T follicular helper cell (primary cell): Measurements from ENCODE around the gene ASH1L.
"Not testable (repeated sequence)": the region's sequence is repeated elsewhere in the genome, so short reads cannot be mapped to it uniquely, and the experiment has no call there.

Experiments used
- DNase-seq: peaks from one replicate; pipeline ENCODE4 v3.0.0-alpha.2; 2020; ENCODE audit warnings: low read depth

ASH1L gene

DNA sequence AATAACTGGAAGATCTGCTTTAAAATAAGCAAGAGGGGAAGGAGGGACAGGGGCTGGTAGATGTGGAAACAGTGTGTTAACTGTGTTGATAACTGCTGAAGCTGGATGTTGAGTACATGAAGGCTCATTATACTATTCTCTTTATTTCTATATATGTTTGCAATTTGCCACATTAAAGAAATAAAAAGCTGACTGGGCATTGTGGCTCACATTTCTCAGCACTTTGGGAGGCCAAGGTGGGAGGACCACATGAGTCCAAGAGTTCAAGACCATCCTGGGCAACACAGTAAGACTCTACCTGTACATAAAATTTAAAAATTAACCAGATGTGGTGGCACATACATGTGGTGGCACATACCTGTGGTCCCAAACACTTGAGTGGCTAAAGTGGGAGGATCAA lies 6.7 kb downstream of the ASH1L start:
- no peak for DNase-seq

DNA sequence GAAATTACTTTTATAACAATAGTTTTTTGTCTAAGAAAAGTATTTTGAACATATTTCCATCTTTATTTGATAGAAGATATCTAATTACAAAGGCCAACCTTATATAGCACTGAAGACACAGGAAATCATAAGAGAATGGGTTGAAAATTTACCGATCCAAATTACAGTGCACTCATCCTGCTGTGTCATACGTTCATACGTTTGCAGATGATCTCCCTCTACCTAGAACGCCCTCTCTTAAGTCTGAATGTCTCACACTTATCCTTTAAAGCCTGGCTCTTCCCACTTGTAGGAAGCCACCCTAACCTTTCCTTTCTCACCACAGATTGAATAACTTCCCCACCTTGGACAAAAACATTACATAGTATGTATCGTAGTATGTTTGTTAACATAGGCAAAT lies 9.3 kb downstream of the ASH1L start:
- no peak for DNase-seq

DNA sequence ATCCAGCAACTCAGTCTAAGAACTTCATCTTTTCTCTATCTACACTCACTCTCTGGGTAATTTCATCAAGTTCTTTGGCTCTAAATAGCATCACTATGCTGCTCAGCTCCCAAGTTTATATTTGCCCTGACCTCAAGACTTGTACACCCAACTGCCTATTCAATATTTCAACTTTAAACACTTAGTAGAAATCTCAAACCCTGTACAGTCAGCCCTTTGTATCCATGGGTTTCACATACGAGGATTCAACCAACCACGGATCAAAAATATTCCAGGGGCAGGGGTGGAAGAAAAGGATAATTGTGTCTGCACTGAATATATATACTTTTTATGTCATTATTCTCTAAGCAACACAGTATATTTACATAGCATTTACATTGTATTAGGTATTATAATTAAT lies 13.9 kb downstream of the ASH1L start:
- no peak for DNase-seq

DNA sequence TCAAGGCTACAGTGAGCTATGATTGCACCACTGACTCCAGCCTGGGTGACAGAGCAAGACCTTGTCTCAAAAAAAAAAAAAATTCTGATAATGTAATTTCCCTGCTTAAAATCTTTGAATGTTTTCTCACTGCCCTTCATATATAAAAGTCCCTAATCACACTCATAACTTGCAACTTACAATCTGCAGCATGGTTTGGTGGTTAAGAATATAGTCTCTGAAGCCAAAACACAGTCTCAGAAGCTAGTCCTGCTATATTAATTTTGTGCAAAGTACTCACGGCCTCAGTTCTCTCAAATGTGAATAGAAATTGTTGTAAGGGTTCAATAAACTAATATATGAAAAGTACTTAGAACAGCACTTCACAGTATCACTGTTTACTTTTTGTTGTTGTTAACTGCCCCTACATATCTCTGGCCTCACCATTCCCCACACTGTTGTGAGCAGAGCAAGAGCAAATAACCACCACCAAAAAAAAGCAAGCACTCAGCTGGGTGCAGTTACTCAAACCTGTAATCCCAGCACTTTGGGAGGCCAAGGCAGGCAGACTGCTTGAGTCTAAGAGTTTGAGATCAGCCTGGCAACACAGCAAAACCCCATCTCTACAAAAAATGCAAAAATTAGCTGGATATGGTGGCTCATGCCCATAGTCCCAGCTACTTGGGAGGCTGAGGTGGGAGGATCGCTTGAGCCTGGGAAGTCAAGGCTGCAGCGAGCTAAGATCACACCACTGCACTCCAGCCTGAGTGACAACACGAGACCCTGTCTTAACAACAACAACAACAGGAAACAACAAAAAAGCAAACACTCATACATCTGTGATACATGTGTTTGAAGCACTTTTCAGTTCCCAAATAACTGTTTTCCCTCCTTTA lies 22.4 kb downstream of the ASH1L start:
- DNase-seq: no peak

DNA sequence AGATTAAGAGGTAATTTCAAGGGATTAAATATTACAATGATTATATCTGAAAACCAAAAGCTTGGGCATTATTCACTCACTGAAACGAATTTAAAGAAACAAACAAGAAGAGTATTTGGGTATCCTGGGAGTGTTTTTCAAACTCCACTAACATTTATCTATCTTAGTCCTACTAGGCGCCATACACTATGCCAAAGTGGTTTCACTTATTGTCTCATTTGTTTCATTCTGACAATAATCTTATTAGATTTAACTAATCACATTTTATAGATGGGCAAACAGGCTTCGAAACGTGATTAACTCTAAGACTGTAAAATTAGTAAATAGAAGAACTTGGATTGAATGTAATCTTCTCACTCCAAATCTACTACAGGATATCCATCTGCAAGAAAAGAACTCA lies 25.4 kb downstream of the ASH1L start:
- DNase-seq: no peak

DNA sequence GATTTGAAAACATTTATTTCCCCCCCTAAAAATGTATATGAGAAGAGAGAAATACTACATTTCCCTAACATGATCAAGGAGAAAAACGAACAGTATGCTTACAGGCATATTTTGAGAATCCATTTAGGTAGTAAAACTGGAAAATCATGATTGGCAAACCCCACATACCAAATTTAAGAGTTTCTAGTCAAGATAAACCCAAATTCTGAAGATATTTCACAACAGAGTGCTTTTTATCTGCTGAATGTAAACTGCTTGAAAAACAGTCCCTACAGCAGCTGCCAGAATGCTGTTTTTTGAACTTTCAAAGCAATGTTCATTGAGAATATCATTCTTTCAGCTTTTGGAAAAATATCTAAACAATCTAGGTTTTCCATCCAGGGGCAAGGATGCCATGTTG lies 31.0 kb downstream of the ASH1L start:
- DNase-seq: no peak

DNA sequence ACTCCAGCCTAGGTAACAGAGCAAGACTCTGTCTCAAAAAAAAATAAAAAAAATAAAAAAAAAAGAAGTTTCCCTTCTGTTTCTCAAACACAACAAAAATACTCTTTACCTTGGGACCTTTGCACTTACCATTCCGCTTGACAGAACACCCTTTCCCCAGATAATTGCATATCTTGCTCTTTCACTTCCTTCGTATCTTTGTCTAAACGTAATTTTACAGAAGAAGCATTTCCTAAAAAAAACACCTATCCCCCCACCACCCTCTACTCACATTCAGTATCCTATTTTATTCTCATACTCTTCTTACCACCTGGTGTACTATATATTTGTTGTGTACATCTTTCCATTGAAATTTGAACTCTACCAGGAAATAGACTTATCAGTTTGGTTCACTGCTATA lies 32.7 kb downstream of the ASH1L start:
- no peak for DNase-seq

DNA sequence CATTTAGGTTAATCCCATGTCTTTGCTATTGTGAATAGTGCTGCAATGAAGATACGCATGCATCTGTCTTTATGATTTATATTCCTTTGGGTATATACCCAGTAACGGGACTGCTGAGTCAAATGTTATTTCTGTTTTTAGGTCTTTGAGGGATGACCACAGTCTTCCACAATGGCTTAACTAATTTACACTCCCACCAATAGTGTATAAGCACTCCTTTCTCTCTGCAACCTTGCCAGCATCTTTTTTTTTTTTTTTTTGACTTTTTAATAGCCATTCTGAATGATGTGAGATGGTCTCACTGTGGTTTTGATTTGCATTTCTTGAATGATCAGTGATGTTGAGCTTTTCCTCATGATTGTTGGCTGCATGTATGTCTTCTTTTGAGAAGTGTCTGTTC lies 33.5 kb downstream of the ASH1L start:
- DNase-seq: no peak

DNA sequence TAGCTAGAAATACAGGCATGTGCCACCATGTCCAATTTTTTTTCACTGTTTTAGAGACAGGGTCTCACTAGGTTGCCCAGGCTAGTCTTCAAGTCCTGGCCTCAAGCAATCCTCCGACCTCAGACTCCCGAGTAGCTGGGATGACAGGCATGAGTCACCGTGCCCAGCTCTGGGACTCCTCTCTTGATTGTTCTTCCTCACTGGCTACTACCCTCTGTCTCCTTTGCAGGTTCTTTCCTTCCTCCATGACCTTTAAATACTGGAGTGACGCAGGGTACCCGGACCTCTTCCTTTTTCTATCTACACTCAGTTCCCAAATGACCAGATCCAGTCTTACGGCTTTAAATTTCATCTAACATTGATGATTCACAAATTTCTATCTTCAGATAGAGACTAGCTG lies 34.9 kb downstream of the ASH1L start:
- no peak for DNase-seq

DNA sequence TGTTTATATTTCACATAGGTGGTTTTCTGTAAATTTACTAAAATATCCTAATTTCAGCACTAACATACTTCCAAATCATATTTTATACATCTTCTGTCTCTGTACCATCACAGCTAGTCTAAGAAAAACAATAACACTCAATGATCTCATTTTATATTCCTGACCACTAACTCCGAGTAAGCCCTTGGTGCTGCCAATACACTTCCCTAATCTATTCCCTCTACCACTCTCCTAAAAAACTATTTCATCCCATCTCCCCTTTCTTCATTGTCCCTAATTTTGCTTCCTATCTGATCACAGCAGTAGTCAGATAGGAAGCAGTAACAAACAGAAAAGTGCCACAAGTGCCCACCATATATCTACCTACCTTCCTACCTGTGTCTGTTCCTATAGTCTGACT lies 36.2 kb downstream of the ASH1L start:
- DNase-seq: no peak

DNA sequence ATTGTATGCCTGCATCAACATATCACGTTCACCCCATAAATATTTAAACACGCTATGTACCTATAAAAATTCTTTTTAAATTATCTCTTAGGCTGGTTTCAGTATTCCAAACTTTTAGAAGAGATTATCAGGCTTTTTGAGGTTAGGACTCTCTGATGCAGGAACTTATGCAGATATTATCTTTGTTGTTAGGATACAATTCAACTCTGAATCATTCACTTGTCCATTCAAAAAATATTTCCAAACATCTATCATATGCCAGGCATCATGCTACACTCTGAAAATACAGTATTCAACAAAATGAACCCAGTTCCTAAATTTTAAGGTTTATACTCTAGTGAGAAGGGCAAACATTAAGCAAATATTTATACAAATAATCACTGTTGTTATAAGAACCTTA lies 40.5 kb downstream of the ASH1L start:
- DNase-seq: no peak

DNA sequence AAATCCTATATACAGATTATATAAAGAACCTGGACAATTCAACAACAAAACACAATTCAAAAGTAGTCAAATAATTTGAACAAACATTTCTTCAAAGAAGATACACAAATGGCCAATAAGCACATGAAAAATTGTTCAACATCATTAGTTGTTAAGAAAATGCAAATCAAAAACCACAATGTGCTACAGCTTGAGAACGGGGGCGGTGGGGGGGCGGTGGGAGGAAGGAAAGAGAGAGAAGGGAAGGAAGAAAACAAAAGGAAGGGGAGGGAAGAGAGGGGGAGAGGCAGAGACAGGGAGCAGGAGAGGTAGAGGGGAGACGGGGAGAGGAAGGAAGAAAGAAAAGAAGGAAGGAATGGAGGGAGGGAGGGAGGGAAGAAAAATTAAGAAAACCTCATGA lies 44.1 kb downstream of the ASH1L start:
- DNase-seq: no peak

DNA sequence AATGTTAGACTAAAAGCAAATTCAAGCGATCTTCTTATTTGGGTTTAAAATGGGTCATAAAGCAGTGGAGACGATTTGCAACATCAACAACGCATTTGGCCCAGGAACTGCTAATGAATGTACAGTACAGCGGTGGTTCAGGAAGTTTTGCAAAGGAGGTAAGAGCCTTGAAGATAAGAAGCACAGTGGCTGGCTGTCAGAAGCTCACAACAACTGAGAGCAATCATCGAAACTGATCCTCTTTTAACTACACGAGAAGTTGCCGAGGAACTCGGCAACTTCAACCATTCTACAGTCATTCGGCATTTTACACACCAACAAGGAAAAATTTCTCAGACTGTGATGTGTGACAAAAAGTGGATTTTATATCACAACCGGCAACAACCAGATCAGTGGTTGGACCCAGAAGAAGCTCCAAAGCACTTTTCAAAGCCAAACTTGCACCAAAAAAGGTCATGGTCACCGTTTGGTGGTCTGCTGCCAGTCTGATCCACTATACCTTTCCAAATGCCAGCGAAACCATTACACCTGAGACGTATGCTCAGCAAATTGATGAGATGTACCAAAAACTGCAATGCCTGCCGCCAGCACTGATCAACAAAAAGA lies 47.9 kb downstream of the ASH1L start:
- no peak for DNase-seq

DNA sequence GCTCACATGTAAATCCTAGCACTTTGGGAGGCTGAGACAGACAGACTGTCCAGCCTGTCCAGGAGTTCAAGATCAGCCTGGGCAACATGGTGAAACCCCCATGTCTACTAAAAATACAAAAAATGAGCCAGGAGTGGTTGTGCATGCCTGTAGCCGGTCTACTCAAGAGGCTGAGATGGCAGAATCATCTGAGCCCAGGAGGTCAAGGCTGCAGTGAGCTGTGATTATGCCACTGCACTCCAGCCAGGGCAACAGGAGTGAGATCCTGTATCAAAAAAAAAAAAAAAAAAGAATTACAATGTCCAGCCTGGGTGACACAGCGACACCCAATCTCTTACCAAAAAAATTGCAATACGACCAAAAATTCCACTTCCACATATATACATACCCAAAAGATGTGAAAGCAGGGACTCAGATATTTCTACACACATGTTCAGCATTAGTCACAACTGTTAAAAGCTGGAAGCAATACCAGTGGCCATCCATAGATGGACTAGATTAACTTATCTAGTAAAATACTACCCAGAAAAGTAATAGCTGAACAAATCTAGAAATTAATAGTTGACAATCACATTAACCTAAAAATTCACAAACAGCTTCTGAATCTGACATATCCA lies 49.2 kb downstream of the ASH1L start:
- no peak for DNase-seq

DNA sequence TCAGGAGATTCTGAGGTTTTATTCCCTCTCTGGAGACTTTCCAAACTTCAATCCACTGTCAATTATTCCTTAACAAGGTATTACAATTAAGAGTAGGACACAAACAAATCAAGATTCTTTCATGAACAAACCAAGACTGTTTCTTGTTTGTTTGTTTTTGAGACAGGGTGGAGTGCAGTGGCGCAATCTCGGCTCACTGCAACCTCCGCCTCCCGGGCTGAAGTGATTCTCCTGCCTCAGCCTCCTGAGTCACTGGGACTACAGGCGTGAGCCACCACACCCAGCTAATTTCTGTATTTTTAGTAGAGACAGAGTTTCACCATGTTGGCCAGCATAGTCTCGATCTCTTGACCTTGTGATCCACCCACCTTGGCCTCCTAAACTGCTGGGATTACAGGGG lies 51.2 kb downstream of the ASH1L start:
- DNase-seq: not testable (repeated sequence)

DNA sequence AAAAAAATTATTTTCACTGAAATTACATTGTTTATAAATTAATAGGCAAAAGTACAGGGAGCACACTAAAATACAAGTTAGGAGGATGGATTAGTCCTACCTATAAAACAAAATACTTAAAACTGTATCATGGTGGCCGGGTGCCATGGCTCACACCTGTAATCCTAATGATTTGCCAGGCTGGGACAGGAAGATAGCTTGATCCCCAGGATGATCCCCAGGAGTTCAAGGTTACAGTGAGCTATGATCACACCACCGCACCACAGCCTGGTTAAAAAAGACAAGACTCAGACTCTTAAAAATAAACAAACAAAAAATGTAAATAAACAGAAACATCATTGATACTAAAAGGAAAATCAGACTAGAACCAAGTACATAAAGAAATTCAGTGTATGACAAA lies 53.5 kb downstream of the ASH1L start:
- no peak for DNase-seq

DNA sequence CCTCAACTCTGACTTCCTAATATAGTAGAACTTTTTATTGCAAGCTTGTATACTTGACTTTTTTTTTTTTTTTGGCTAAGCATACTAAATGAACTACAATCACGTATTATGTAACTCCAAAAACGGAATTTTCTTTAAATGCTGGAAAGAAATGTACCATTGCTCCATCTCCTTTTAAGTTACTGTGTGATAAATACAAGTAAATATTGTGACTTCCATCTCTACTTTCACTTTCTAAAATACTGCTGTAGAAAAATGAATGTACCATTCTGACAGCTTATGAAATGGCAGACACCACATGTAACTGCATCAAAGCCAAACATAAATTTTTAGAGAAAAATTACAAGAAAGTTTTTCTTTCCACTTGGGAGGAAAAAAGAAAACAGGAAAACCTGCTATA lies 54.7 kb downstream of the ASH1L start:
- no peak for DNase-seq

DNA sequence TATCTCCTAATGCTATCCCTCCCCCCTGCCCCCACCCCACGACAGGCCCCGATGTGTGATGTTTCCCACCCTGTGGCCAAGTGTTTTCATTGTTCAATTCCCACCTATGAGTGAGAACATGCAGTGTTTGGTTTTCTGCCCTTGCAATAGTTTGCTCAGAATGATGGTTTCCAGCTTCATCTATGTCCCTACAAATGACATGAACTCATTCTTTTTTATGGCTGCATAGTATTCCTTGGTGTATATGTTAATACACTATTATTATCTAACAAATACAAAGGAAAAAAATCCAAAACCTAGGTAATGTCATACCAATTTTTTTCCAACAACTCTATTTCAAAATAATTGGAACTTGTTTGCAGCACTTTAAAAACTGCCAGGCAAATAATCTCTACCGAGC lies 56.6 kb downstream of the ASH1L start:
- DNase-seq: not testable (repeated sequence)

DNA sequence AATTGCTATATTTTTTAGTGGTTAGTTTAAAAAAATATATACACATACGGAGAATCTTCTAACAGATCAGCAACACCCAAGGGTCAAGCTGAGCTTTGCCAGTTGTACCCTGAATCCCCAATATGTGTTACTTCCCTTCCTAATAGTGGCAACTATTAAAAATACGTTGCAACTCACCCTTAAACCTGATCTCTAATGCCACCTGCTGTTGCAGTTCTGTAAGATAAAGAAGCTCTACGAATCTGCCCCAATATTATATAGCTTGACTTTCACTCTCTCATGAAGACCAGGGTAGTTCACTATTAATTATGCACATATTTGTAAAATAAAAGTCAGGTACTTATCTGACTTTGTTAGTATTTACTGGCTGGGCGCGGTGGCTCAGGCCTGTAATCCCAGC lies 58.4 kb downstream of the ASH1L start:
- DNase-seq: no peak

DNA sequence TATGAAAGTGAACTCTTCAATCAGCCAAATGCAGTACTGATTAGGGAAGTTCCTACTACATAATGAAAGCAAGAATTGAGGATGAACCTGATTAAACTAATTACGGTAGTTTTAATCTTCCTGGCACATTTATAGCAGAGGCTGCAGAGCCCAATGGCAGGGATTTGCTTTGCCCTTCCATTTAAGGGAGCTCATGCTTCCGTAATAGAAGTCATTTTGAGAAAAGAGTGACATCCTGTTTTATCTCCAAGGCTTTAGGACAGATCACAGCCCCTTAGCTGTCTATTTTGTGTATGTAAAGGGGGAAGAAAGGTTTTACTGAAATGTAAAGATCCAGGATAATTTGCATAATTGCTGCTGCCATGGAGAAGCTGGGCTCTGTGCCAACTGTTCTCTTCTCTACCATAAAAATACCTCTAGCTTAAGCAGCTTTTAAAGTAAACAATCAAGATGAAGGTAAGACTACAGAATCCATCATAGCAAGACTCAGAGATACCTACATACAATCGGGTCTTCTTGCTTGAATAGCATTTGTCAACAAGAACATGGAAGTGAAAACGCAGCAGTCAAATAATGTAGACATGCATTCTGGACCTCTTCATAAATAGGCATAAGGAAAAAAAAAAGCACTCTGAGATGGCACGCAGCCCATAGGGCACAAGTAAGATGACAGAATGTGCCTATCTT lies 62.5 kb downstream of the ASH1L start:
- DNase-seq: no peak

DNA sequence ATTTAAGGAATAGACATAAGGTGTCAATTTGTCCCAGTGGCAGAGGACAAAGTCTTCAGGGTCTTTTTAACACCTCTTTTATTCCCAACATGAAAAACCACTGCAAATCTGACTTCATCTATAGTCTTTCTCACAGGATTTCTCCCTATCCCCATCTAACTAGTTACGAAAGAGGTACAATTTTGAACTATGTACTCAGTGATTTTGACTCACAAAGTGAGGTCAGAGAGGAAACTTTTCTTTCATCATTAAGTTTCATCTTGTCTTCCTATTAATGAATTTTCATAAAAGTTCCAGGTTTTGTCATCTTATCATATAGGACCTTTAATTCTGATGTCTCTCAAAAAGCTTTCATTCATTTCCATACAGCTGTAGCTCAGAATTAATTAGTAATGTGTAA lies 63.3 kb downstream of the ASH1L start:
- no peak for DNase-seq

DNA sequence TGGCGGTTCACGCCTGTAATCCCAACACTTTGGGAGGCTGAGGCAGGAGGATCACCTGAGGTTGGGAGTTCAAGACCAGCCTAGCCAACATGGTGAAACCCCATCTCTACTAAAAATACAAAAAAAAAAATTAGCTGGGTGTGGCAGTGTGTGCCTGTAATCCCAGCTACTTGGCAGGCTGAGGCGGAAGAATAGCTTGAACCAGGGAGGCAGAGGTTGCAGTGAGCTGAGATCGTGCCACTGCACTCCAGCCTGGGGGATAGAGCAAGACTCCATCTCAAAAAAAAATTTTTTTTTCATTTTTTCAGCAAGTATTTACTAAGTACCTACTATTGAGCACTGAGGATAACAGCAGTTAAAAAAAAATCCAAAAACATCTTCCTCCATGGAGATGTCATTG lies 69.0 kb downstream of the ASH1L start:
- not testable (repeated sequence) for DNase-seq

DNA sequence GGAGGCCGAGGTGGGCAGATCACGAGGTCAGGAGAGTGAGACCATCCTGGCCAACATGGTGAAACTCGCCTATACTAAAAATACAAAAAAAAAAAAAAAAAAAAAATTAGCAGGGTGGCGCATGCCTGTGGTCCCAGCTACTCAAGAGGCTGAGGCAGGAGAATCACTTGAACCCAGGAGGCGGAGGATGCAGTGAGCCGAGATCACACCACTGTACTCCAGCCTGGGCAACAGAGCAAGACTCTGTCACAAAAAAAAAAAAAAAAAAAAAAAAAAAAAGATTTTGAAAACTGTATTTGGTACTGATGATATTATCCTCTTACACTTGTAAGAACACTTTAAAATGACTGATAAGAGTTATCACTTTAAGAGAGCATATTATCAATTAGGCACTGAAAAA lies 74.2 kb downstream of the ASH1L start:
- DNase-seq: not testable (repeated sequence)
